Erythroblast (primary cell): ENCODE results near the gene VANGL1.

Experiments
- GATA1 ChIP-seq: IDR thresholded peaks from 2 replicates; pipeline ENCODE4 v1.6.1; 2011; ENCODE audit warnings: low read depth, mild to moderate bottlenecking, control low read depth, low read length, moderate library complexity
- POLR2A ChIP-seq: IDR thresholded peaks from 2 replicates; pipeline ENCODE4 v1.6.1; 2011; ENCODE audit warnings: mild to moderate bottlenecking, low read length

GRCh38 chr1:115697619-115698018, 55.8 kb downstream of the VANGL1 start:
- TF ChIP-seq POLR2A (no peak), GATA1 (no peak)
